ENCODE measurements around the gene SEC16A. TPM values are rescaled to one million over a fixed set of nuclear protein-coding genes. Genes with fewer than 3 reads are reported as not detected.

The SEC16A gene
- total RNA-seq, 4 donors from 2014 or later: 58.0 to 89.3 (median 75.0) TPM

DNA sequence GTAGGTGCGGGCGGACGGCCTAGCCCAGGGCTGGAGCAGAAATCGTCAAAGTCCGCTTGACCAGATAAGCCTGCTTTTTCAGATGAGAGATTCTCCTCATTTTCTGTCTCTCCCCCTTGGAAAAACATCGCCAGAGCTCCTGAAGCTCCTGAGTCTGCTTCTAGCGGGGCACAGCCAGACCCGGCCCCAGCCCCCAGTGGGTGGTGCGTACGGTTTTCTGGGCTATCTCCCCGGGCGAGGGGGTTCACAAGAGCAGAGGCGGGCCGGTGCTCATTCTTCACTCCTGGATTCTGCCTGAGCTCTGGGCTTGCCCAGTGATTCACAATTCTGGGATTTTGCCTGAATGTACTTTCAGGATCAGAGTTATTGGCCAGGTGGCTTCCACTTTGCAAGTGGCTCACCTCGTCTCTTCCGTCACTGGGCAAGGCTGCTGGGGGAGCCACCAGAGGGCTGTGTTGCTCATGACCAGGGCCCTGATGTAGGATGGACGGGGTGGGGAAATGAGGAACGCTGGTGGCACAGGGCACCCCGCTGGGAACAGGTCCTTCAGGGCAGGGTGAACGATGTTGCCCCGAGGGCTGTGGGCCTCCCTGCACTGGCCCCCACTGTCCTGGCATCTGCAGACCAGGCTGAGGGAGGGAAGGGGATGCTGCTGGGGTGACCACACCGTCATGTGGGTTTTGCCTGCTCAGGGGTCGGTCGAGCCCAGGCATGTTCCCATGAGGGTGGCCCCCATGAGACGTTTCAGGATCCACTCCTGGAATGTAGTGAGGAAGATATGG lies 6.3 kb downstream of the SEC16A start:
- peaks cover 5% of the 10 kb centered on the region for H3K4me1 ChIP-seq
- H3K9me3 ChIP-seq: no peaks in the 10 kb centered on the region
- WGBS: 83% methylated on average over 15 of the region's 25 CpGs

DNA sequence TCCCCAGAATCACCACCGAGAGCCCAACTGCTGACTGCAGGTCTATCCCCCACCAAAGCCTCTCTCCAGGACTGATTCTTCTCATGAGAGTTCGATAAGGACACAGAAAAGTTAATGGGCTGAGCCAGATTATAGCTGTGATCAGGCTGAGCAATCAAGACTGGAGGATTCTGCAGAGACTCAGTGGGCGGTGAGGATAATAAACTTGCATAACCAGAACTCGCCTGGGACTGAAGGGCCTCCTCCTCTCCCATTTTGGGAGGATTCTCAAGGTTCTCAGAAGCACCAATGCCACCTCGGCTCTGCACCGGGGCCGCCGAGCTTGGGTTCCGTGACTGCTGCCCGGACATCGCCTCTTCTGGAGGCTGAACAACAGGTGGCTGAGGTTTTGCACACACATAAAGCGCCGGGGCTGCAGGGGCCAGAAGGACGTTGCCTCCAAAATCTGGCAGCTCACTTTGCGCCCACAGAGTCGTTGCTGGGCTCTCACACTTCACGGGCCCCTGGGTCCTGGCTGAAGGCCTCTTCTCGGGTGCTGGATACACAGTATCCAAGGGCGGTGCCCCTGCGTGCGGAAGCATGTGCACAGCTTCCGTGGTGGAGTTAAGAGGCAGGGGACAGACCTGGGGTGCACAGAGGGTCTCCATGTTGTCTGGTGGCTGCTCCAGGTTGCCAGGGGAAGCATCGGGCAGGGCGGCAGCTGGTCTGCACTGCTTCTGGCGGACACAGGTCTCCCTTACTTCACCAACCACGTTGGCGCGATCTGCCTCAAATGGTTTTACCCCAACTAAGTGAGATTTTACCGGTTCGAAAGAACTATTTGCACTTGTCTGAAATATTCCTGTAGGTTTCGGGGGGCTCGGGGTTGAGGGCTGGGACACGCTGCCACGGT lies 7.6 kb downstream of the SEC16A start:
- 88% methylated on average over 22 of the region's 34 CpGs for WGBS
- H3K36me3 ChIP-seq: peaks cover 85% of the 10 kb centered on the region
- no peak for DNase-seq (ENCODE audit: low spot score in 2 of 2)

More for the DNA sequence above, 6.3 kb downstream of the SEC16A start:
- Histone ChIP-seq H3K27ac (no peak overlapping the region), H3K4me3 (no peak overlapping the region), H3K27me3 (no peaks in the 10 kb centered on the region), H3K36me3 (peaks cover 72% of the 10 kb centered on the region)
- TF ChIP-seq POLR2AphosphoS5 (IDR thresholded peaks at IDR 0.05) (no peak), EP300 (IDR thresholded peaks at IDR 0.05) (no peak), POLR2A (IDR thresholded peaks at IDR 0.05) (no peak)
- TF ChIP-seq, protein P1, sequence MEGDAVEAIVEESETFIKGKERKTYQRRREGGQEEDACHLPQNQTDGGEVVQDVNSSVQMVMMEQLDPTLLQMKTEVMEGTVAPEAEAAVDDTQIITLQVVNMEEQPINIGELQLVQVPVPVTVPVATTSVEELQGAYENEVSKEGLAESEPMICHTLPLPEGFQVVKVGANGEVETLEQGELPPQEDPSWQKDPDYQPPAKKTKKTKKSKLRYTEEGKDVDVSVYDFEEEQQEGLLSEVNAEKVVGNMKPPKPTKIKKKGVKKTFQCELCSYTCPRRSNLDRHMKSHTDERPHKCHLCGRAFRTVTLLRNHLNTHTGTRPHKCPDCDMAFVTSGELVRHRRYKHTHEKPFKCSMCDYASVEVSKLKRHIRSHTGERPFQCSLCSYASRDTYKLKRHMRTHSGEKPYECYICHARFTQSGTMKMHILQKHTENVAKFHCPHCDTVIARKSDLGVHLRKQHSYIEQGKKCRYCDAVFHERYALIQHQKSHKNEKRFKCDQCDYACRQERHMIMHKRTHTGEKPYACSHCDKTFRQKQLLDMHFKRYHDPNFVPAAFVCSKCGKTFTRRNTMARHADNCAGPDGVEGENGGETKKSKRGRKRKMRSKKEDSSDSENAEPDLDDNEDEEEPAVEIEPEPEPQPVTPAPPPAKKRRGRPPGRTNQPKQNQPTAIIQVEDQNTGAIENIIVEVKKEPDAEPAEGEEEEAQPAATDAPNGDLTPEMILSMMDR (IDR thresholded peaks at IDR 0.05): no peak
- no peak for DNase-seq (ENCODE audit: low spot score in 2 of 2)

DNA sequence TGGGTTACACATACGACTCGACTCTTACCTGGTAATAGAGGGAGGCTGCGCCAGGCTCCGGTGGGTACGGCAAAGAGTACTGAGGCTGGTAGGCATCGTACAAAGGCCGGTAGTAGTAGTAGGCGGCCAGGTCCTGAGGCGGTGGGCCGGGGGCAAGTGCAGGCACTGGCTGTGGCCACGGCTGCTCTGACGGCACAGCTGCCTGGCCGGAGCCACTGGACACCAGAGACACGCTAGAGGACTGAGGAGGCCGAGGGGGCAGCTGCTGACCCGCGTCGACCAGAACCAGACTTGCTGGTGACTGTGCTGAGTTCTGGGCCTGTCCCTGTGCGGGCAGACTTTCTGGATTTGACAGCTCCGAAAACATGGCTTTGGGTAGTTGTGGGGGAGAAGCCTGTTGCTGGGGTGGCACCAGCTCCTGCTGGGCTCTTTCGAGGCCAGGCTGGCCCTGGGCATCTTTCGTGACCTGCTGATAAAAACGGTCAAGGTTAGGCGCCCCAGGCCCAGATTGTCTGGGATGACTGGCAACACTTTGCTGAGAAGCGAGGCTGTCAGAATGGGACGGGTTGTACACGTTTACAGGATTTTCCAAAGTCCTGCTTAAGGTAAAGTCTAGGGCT lies 8.7 kb downstream of the SEC16A start:
- H3K36me3 ChIP-seq: peaks cover 90% of the 10 kb centered on the region

More for the DNA sequence above, 7.6 kb downstream of the SEC16A start:
- no peaks in the 10 kb centered on the region for H3K9me3 ChIP-seq
- no peak overlapping the region for H3K27ac ChIP-seq
- H3K4me3 ChIP-seq: no peak overlapping the region
- no peaks in the 10 kb centered on the region for H3K4me1 ChIP-seq
- no peak for TF ChIP-seq POLR2AphosphoS5 (IDR thresholded peaks at IDR 0.05)
- no peak for TF ChIP-seq POLR2A (IDR thresholded peaks at IDR 0.05)
- TF ChIP-seq, protein P1 (IDR thresholded peaks at IDR 0.05): no peak
- no peak for TF ChIP-seq EP300 (IDR thresholded peaks at IDR 0.05)
- no peaks in the 10 kb centered on the region for H3K27me3 ChIP-seq

DNA sequence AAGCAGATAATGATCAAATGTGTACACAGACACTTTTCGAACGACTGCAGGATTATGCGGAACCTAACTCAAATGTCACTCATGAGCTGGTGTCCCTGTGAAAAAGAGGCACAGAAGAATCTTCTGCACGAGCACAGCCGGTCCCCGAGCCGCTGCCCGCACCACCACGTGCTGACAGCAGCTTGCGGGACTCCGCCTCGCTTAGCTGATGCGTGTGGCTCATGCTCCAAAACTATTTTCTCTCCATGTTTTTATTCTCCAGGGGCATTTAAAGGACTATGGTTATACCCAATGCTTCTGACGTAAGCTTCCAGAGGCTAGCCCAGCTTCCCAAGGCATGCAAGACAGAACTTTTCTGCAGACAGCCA lies 9.5 kb downstream of the SEC16A start:
- Histone ChIP-seq H3K36me3 (peaks cover 96% of the 10 kb centered on the region), H3K4me1 (no peaks in the 10 kb centered on the region)

More for the DNA sequence above, 8.7 kb downstream of the SEC16A start:
- Histone ChIP-seq H3K4me3 (no peak overlapping the region), H3K27me3 (no peaks in the 10 kb centered on the region), H3K27ac (no peak overlapping the region), H3K4me1 (no peaks in the 10 kb centered on the region), H3K9me3 (no peaks in the 10 kb centered on the region)
- TF ChIP-seq POLR2A (IDR thresholded peaks at IDR 0.05): no peak
- TF ChIP-seq, protein P1 (IDR thresholded peaks at IDR 0.05): no peak
- TF ChIP-seq EP300 (IDR thresholded peaks at IDR 0.05): no peak
- TF ChIP-seq POLR2AphosphoS5 (IDR thresholded peaks at IDR 0.05): no peak
- DNase-seq (ENCODE audit: low spot score in 2 of 2): no peak
- 96% methylated on average over 10 of the region's 27 CpGs for WGBS

More for the DNA sequence above, 9.5 kb downstream of the SEC16A start:
- H3K27me3 ChIP-seq: no peaks in the 10 kb centered on the region
- WGBS: 93% methylated on average over 14 of the region's 14 CpGs
- TF ChIP-seq POLR2A (IDR thresholded peaks at IDR 0.05) (no peak), POLR2AphosphoS5 (IDR thresholded peaks at IDR 0.05) (no peak), EP300 (IDR thresholded peaks at IDR 0.05) (no peak)
- TF ChIP-seq, protein P1 (IDR thresholded peaks at IDR 0.05): no peak
- no peaks in the 10 kb centered on the region for H3K9me3 ChIP-seq
- no peak overlapping the region for H3K27ac ChIP-seq
- H3K4me3 ChIP-seq: no peak overlapping the region
- DNase-seq (ENCODE audit: low spot score in 2 of 2): no peak

Measured in suprapubic skin (tissue), 4 donors.